Kidney (tissue), 14 donors: ENCODE data around the gene REXO5. TPM values are rescaled to one million over a fixed set of nuclear protein-coding genes. Genes with fewer than 3 reads are reported as not detected.

Experiments
- DNase-seq, 5 donors: peaks; one replicate each; pipeline ENCODE4 v3.0.0-alpha.2; 2013 to 2020
- FAIRE-seq: peaks from 2 replicates; lab custom pipeline; 2012; peaks lifted over from hg19 to GRCh38; lab: Jason Lieb, UNC
- H3K27ac ChIP-seq, 2 donors: one replicate each; pipeline ENCODE4 v1.7.0; 2013; ENCODE audit warnings: low read depth in 2 of 2, low read length in 2 of 2, inconsistent platforms in 1 of 2
- H3K27me3 ChIP-seq: one replicate; pipeline ENCODE4 v1.7.1; 2013; ENCODE audit warnings: low read length, inconsistent platforms; ENCODE audit not compliant: control insufficient read depth, insufficient read depth
- H3K36me3 ChIP-seq, 3 donors: one replicate each; pipeline versions ENCODE4 v1.7.0 to v1.7.1; 2013; ENCODE audit warnings: low read length in 3 of 3, control low read depth in 1 of 3, inconsistent platforms in 1 of 3; ENCODE audit not compliant: insufficient read depth in 3 of 3, control insufficient read depth in 2 of 3
- H3K4me1 ChIP-seq, 3 donors: one replicate each; pipeline versions ENCODE4 v1.7.0 to v1.7.1; 2013; ENCODE audit warnings: low read length in 3 of 3, inconsistent platforms in 1 of 3, low read depth in 1 of 3; ENCODE audit not compliant: control insufficient read depth in 2 of 3, insufficient read depth in 2 of 3
- H3K4me3 ChIP-seq, 3 donors: one replicate each; pipeline versions ENCODE4 v1.7.0 to v1.8.1; 2013; ENCODE audit warnings: low read length in 3 of 3, control low read depth in 1 of 3, inconsistent platforms in 1 of 3
- H3K9ac ChIP-seq, 3 donors: one replicate each; pipeline versions ENCODE4 v1.7.0 to v1.7.1; 2013; ENCODE audit warnings: low read length in 3 of 3, control low read depth in 1 of 3, inconsistent platforms in 1 of 3
- H3K9me3 ChIP-seq, 3 donors: one replicate each; pipeline versions ENCODE4 v1.7.0 to v1.7.1; 2013; ENCODE audit warnings: low read length in 3 of 3, control low read depth in 1 of 3, inconsistent platforms in 1 of 3; ENCODE audit not compliant: control insufficient read depth in 2 of 3, insufficient read depth in 1 of 3
- intact Hi-C: fragments of 100-400 bp; cut with DNase I; formaldehyde crosslinking; loops from one replicate; pipeline ENCODE4 v1.11.1; 2022
- polyA plus RNA-seq: library from polyadenylated mRNA; stranded (reverse); fragments of 350-450 nt; fragmentation: Illumina TruSeq; extraction: RNeasy Lipid Tissue Mini Kit (QIAGEN cat#74804); gene quantifications from one replicate; pipeline ENCODE4 v1.2.3, GENCODE V29; 2014; ENCODE audit warnings: low read depth, low replicate concordance; ENCODE audit not compliant: insufficient read depth
- total RNA-seq: library from RNA; stranded (reverse); fragmentation: NEBNext Ultra II Directional; extraction: Animal tissue kit (Norgen Biotek cat#: 25700); gene quantifications from one replicate; pipeline ENCODE4 v1.2.1, GENCODE V29; 2021
- TF ChIP-seq, protein P1 (sequence below): IDR thresholded peaks from 3 replicates; pipeline ENCODE4 v1.5.1; 2012; ENCODE audit warnings: mild to moderate bottlenecking, moderate library complexity, borderline replicate concordance; ENCODE audit not compliant: insufficient read depth; ENCODE audit errors: extremely low read depth
- donor health status: control.
- donor health status: control.
- donor health status: control.
- donor health status: control.
- donor health status: control.
- donor health status: DM: yes; HTN: yes; CAD: no.
- donor health status: Normal renal cell carcinoma (clear cell type).

REXO5 gene
- total and polyA plus RNA-seq, 2 donors from 2014 or later: 1.6 to 2.1 TPM

DNA sequence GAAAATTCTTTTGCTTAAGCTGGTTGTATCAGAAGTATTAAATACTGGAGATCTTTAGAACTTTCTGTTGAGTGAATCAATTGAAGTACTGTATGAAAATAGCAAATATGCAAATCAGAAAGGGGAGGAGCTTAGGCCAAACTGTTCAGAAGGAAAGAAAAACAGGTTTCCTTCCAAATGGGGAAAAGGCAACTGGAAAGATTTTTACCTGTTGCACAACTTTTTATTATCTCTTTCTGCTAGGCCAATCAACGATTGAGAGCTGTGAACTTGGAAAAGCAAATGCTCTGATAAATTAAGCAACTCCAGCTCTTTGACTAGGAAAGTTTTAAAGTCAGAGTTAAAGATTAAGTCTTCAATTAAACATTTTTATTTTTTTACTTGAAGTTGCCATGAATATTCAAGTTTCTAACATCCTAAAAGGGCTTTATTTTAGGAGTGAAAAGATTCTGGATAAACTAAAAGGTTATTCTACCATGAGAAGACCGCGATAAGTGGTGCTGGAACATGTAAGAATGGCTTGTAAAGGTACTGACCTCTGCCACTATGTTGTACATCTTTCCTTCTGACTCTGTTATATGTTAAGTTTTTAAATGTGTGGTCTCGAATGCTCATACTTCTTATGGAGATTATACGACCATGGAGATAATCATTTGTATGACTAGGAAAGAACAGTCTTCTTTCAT lies 77.4 kb downstream of the REXO5 start:
- H3K9ac ChIP-seq: no peak overlapping the region
- no peak for DNase-seq
- H3K27ac ChIP-seq: peak overlapping the region in 1 of 2 donors; percentile 45
- peaks cover 3 to 33% (median 14%) of the 10 kb centered on the region in 3 donors for H3K4me1 ChIP-seq
- FAIRE-seq: no peak
- no peaks in the 10 kb centered on the region for H3K27me3 ChIP-seq
- intact Hi-C loops: no loop called here
- TF ChIP-seq, protein P1, sequence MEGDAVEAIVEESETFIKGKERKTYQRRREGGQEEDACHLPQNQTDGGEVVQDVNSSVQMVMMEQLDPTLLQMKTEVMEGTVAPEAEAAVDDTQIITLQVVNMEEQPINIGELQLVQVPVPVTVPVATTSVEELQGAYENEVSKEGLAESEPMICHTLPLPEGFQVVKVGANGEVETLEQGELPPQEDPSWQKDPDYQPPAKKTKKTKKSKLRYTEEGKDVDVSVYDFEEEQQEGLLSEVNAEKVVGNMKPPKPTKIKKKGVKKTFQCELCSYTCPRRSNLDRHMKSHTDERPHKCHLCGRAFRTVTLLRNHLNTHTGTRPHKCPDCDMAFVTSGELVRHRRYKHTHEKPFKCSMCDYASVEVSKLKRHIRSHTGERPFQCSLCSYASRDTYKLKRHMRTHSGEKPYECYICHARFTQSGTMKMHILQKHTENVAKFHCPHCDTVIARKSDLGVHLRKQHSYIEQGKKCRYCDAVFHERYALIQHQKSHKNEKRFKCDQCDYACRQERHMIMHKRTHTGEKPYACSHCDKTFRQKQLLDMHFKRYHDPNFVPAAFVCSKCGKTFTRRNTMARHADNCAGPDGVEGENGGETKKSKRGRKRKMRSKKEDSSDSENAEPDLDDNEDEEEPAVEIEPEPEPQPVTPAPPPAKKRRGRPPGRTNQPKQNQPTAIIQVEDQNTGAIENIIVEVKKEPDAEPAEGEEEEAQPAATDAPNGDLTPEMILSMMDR: no peak
- H3K4me3 ChIP-seq: peak overlapping the region in 1 of 3 donors; percentile 14
- no peaks in the 10 kb centered on the region for H3K36me3 ChIP-seq
- no peaks in the 10 kb centered on the region for H3K9me3 ChIP-seq

DNA sequence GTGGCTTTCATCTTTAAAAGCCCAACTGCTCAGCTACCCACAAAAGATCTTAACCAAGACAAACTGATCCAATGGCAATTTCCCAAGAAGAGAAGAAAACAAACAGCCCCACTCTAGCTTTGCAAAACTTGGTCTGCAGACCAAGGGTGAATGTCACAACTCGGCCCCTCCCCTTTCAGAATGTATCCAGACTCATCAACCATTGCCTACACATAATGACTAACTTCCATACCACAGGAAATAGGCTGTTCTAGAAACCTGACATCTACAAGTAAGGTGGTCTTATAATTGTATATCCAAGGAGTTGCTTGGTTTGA lies 77.9 kb downstream of the REXO5 start:
- no peaks in the 10 kb centered on the region for H3K9me3 ChIP-seq
- no peaks in the 10 kb centered on the region for H3K36me3 ChIP-seq
- FAIRE-seq (no peak), DNase-seq (no peak)
- intact Hi-C loops: no loop called here
- no peaks in the 10 kb centered on the region for H3K27me3 ChIP-seq
- no peak overlapping the region for H3K9ac ChIP-seq
- H3K4me3 ChIP-seq: no peak overlapping the region
- TF ChIP-seq, protein P1: no peak
- H3K27ac ChIP-seq: peak overlapping the region in 1 of 2 donors; percentile 45
- H3K4me1 ChIP-seq: peaks cover 3 to 29% (median 12%) of the 10 kb centered on the region in 3 donors

DNA sequence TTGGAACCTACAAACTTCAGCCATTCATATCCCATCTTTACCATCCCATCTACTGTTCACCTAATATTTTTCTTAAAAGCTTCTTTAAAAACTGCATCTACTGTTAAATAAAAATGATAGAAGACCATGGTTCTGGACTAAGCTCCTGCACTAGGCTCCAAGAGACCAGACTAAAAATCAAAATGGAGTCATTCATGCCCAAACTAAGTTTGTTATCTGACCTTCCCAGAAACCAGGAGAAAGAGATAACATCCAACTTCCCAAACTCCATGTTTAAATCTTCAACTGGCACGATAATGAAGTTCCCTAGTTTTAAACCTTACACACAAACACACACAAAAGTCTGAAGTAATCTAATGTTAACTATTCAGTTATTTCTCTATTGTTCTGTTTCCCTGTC lies 80.0 kb downstream of the REXO5 start:
- DNase-seq (no peak), FAIRE-seq (no peak)
- Histone ChIP-seq H3K27me3 (no peaks in the 10 kb centered on the region), H3K36me3 (no peaks in the 10 kb centered on the region), H3K9me3 (no peaks in the 10 kb centered on the region), H3K9ac (no peak overlapping the region), H3K27ac (no peak overlapping the region), H3K4me3 (no peak overlapping the region), H3K4me1 (peaks cover 3 to 21% (median 13%) of the 10 kb centered on the region in 3 donors)
- TF ChIP-seq, protein P1: no peak
- intact Hi-C loops: no loop called here
